Measurements from ENCODE around the gene RECK.
"Not testable (repeated sequence)": the region's sequence is repeated elsewhere in the genome, so short reads cannot be mapped to it uniquely, and the experiment has no call there.

Gene RECK

DNA sequence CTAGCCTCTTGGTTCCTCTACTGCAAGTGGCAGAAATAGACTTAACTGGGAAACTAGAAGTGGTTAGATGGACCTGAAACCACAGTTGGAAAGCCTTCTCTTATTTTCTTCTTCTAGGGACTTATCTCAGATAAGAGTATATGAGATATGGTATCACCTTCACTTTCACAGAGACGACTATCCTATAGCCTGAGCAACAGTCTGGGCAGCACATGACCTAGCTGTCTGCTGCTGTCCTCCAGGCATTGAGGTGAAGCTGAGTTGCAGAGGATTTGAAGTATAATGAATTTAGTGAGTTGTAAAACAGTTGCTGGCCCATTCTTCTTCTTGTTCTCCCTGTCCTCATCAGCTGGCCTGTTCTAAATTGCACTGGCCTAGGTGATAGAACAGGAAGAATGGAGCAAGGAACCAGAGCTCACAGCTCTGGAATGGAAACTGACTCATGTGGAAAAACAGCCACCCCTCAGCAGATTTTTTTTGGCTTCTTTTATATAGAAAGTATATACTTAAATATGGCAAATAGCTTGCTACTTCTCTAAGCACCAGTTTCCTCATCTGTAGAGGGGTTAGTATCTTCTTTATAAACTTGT lies 27.8 kb downstream of the RECK start:
- DNase-seq (ENCODE audit: low read depth, low spot score): no peak

DNA sequence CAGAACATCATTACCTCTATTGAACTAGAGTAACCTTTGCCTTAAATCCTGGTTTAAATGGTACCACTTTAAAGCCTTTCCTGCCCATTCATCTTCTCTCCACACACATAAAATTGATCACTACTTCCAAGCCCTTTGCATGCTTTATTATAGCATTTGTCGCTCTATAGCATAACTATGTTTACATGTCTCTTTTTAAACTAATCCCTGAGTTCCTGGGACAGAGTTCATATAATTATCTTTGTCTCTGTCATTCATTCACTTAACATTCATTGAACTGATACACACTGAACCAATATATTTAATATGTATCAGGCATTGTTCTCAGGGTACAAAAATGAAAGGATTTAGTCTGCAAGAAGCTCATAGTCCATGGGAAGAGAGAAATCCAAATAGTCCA lies 37.3 kb downstream of the RECK start:
- no peak for DNase-seq (ENCODE audit: low read depth, low spot score)

DNA sequence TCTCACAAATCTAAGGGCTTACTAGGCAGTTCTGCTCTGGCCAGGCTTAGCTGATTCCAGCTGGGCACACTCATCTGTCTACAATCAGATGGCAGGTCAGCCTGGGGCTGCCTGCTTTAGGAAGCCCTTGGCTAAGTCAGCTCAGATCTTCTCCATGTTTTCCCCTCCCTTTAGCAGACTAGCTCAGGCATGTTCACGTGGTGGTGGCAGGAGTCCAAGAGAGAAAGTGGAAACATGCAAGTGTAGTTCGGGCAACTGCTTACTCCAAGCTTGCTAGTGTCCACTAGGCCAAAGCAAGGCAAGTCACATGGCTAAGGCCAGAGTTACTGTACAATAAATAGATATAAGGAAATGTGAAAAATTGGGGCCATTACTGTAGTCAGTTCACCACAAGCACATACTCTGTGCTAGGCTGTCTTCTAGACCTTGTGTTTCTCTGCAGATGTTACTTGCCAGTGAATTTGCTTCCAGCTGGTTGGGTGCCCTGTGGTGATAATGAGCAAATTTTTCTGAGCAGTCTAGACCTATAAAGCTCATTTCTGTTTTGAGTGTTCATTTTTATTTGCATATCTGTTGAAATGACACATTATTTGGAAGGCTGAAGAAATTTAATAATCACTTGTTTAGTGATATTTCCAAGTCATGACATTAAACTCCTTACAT lies 38.3 kb downstream of the RECK start:
- DNase-seq (ENCODE audit: low read depth, low spot score): no peak

DNA sequence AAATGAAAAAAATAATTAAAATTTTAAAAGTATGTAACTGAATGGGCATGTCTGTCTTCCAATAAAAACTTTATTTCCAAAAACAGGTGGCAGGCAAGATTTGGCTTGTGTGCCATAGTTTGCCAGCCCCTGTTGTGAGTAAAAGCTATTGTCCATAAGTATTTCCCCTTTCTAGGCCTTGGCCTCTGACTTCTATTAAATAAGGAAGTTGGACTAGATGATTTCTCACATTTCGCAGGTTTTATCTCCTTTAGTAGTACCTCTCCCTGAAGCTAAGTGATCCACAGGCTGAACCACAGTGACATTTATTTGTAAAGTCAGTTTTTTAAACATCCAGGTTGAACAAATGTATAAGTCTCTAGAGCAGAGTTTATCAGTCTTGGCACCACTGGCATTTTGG lies 41.3 kb downstream of the RECK start:
- no peak for DNase-seq (ENCODE audit: low read depth, low spot score)

DNA sequence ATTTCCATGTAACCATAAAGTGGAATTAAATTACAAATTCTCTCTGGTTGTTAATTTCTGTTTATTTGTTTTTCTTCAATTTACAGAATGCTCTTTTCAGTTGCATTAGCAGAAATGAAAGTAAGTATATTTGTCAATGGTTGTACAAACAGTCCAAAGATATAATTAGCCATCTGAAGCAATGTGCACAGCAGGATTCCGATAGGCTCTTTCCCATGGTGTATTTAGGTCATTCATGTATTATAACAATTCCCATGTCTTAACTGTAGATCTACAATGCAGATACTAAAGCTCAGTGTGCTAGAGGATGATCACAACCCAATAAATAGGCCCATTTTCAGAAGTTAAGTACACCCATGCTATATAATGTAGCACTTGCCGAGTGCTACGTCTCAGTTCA lies 43.8 kb downstream of the RECK start:
- DNase-seq (ENCODE audit: low read depth, low spot score): no peak

DNA sequence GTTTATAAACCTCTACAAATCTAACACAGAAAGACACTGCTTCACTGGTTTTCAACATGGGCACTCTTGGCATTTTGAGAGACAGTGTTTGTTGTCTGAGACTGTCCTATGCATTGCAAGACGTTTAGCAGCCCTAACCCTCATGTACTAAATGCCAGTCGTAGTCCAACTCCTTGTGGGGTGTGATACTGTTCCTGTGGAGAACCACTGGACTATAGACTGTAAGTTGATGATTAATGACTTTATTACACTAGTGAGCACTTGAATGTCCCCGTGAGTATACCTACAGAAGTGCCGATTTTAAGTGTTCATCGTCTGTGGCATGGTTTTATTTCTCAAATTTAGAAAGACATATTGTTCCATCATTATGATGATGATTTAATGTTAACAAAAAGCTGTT lies 46.2 kb downstream of the RECK start:
- no peak for DNase-seq (ENCODE audit: low read depth, low spot score)

DNA sequence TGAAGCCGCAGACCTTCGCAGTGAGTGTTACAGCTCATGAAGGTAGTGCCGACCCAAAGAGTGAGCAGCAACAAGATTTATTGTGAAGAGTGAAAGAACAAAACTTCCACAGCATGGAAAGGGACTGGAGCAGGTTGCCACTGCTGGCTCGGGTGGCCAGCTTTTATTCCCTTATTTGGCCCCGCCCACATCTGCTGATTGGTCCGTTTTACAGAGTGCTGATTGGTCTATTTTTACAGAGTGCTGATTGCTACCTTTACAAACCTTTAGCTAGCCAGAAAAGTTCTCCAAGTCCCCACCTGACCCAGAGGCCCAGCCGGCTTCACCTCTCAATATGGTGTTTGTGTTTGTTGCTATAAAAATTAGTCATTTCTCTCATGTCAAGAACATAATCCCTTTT lies 49.7 kb downstream of the RECK start:
- no peak for DNase-seq (ENCODE audit: low read depth, low spot score)

DNA sequence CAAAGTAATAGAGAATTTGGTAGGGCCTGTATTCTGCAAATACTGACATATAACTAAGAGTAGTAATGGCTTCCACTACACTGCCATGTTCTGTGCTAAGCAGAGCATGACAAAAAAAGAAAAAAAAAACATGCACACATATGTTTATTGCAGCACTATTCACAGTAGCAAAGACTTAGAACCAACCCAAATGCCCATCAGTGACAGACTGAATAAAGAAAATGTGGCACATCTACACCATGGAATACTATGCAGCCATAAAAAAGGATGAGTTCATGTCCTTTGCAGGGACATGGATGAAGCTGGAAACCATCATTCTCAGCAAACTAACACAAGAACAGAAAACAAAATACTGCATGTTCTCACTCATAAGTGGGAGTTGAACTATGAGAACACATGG lies 50.3 kb downstream of the RECK start:
- DNase-seq (ENCODE audit: low read depth, low spot score): not testable (repeated sequence)

DNA sequence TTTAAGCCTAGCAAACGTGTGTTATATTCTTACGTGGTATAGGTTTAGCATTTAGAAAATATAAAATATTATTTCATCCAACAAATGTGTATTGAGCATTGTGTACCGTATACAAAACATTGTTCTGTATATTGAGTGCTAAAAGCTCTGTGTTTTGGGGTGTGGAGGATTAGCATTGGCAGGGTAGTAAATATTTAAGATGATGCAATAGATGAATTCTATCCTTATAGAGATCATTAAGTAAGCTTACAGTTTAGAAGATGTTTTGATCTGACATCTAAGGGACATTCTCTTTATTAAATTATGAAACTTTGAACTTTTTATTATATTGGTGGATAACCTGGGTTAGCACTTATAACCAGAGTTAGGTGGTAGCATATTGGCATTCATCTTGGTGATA lies 51.3 kb downstream of the RECK start:
- no peak for DNase-seq (ENCODE audit: low read depth, low spot score)

DNA sequence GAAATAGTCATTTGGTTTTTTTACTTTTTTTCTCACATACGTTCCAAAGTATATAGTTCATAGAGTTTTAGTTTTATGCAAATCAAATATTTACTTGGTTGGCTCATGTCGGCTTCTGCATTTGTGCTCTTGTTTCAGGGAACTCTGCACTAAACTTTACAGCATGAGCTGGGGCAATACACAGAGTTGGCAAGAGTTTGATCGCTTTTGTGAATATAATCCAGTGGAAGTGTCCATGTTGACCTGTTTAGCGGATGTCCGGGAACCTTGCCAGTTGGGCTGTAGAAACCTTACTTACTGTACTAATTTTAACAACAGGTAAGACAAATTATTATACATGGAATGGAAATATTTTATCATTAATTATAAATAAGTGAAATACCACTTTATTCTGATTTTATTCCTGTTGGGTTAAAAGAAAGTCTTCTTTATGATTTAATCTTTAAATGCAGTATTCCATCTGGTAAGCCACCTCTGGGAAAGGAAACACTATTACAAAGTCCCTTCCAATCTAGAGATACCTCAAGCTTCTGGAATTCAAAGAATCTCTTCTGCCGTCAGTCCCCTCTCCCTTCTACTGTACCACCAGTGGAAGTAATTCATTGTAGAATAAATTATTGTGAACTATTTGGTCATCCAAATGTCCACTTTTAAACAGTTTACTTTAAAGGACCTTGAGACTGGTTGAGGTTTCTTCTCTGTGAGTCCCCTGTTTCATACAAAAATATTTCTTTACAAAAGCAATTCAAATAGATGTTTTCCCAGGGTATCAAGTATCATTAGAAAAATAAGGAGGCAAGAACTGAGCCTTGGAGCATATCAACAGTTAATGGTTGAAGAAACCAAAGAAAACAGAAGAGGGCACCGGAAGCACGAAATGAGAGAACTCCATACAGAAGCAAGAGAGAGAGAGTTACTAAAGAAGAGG lies 54.6 kb downstream of the RECK start:
- no peak for DNase-seq (ENCODE audit: low read depth, low spot score)

DNA sequence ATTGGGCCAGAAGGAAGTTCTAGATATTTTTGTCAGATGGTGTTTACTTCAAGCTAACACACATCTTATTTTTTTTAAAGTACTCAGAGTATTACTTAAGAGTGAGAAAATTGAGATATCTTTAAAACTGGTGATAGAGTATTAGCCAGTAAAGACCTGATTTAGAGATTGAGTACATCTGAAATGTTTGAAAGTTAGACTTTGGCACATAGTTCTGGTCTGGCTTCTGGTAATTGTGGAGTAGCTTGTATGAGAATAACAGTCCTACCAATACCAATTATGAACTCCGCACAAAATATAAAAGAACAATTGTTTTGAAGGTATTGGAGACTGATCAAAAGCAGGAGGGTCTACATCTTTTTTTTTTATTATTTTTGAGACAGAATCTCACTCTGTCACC lies 55.3 kb downstream of the RECK start:
- no peak for DNase-seq (ENCODE audit: low read depth, low spot score)

DNA sequence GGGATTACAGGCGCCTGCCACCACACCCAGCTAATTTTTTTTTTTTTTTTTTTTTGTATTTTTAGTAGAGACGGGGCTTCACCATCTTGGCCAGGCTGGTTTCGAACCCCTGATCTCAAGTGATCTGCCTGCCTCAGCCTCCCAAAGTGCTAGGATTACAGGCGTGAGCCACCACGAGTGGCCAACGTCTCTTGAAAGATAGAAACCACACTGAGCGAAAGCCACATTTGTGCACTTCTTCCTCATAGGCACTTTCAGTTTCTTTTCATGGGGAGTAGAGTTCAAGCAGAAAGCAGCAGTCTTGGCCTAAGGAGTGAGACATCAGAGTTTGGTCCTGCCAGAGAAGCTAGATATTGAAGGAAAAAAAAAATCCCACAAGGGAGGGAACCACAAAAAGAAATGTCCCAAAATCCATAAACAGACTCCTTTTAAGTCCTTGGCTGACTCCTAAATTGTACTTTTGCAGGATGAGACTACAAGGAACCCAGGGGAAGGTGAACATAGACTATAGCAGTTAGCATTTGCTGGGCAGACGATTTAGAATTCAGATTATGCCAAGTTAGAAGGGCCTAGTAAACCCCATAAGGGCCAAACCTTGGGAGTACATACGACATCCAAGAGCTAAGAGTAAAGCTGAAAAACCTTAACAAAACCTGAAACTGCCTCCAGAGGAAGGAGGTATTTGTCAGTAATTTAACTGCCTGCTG lies 55.9 kb downstream of the RECK start:
- DNase-seq (ENCODE audit: low read depth, low spot score): no peak

DNA sequence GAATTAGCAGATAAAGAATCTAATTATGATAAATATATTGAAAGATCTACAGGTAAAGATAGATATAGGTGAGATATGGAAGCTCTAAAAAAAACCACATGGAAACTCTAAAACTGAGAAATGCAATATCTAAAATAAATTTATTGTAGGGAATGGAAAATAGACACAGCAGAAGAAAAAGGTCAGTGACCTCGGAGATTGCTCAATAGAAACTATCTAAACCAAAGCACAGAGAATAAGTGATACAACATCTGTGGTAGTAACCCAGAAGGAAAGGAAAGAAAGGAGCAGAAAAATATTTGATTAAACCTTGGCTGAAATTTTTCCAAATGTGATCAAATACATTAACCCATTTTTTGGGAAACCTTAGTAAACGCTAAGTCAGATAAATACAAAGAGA lies 56.7 kb downstream of the RECK start:
- no peak for DNase-seq (ENCODE audit: low read depth, low spot score)

DNA sequence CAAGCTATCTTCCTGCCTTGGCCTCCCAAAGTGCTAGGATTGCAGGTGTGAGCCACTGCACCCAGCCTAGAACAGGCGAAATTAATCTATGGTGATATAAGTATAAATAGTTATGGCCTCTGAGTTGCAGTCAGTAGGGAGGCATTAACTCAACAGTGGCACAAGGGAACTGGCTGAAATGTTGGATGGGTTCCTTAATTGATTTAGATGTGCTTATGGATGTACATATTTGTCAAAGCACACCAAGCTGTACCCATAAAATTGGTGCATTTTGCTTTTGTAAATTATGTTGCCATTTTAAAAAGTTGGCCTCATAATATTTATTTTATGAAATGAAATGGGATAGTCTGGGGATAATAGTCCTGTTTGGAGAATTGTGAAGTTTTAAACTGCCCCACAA lies 63.0 kb downstream of the RECK start:
- no peak for DNase-seq (ENCODE audit: low read depth, low spot score)

DNA sequence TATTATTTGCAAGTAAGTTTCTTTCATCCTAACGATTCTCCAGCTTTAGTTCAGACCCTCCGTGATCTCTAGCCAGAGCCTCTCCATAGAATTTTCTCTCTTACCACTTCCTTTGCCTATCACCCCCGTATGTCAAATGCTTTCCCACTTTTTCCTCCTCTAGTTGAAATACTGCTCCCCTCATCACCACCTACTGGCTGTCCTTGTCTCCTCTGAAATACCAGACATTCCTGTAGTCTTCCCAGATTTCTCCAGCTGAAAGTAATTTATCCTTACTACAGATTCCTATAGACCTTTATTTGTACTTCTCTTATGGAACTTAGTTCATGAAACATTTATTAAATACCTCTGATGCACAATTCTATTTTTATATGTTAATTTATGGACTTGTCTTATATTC lies 63.8 kb downstream of the RECK start:
- no peak for DNase-seq (ENCODE audit: low read depth, low spot score)

DNA sequence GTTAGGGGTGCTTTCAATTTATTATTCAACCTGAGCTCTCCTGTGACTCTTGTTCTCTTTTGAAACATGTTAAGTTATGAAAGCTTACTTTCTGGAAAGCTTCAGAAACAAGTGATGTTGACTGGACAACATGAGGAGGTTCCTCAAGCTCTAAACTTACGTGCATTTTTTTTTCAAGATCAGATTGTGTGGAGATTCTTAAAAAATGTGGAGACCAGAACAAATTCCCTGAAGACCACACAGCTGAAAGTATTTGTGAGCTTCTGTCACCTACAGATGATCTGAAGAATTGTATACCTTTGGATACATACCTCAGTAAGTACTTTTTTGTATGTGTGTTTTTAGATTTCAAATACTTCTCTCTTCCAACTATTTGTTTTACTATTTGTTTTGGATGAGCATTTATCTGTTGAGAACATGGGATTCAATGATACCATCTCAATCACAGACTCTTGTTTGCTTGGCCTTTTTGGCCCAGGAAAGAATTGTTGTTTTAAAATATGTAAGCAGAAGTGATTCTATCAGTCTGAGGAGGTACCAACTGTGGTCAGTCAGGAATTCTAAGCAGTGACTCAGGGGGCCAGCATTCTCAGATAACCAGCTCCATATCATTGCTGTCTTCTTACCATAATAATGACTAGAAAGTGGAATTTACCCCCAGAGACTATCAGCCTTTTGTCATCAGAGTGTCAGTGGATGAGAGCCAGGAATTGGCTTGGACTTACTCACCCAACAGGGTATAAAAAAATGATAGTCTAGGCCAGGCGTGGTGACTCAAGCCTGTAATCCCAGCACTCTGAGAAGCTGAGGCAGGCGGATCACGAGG lies 65.4 kb downstream of the RECK start:
- peak; percentile 65 for DNase-seq (ENCODE audit: low read depth, low spot score)

DNA sequence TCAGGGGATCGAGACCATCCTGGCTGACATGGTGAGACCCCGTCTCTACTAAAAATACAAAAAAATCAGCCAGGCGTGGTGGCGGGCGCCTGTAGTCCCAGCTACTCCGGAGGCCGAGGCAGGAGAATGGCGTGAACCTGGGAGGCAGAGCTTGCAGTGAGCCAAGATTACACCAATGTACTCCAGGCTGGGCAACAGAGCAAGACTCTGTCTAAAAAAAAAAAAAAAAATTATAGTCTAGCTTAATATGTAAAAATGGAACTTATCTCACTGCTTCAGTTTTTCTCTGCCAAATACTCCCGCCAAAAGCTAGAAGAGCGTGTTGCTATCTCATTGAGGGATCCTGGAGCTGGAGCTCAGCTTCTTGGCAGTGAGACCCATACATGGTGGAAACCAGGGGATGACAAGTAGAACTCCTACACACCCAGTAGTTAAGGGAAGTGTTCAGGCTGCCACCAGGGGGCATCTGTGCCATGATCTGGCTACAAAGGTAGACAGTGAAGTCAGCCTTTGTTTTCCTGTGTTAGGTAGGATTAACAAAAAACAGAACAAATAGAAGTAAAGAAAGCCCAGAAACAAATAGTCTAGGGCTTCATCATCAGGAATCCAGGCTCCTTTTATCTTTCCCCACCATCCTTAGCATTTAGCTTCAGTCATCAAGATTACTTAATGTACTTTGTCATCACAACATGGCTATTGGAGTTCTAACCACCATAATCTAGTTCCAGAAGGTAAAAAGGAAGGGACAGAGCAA lies 66.2 kb downstream of the RECK start:
- peak; percentile 79 for DNase-seq (ENCODE audit: low read depth, low spot score)

DNA sequence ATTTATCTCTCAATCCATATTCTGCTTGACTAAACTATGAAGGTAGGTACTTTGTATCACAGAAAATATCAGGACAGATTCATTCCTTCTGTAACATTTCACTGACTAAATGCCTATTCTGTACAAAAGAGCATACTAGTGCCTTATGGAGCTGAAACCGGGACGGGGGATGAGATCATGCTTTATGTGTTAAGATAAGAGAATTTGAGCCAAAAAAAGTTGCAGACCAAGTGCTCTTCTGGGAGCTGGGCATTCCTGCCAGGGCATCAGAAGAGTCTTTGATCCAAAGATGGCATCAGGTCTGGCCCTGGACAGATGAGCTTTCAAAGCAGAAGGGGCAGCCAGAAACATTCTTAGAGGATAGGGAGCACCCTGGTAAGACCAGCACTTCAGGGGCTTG lies 72.4 kb downstream of the RECK start:
- DNase-seq (ENCODE audit: low read depth, low spot score): no peak

DNA sequence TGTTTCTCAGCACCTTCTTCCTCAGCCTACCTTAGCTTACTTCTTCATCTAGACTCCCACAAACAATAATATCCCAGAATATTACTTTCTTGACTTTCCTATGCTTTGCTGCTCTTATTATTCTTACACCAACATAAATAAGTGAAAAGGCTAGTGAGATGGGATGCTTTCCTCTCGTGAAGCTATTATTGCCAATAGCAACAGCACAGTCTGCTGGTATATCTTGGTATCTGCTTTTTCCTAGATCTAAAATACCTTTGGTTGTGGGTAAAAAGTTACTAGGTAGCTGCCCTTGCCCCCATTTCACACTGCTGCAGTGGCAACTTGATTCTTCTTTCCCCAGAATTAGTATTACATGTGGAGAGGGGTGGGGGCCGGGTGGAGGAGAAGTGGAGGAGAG lies 73.7 kb downstream of the RECK start:
- no peak for DNase-seq (ENCODE audit: low read depth, low spot score)

DNA sequence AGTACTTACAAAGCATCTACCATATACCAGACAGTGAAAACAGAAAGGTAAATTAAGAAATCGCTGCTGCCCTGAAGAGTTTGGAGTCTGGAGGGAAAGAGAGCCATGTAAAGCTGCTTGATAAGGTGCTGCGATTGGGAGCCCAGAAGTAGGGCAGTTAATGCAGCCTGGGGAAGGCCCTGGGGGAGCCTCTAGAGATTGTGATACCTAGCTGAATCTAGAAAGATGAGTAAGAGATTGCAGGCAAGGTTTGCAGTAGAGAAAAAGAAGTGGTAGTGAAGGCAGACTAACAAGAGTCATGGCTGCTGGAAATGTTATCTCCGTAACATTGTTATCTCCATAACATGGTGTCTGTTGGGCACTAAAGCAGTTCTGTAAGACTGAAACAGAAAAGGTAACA lies 75.8 kb downstream of the RECK start:
- DNase-seq (ENCODE audit: low read depth, low spot score): no peak

DNA sequence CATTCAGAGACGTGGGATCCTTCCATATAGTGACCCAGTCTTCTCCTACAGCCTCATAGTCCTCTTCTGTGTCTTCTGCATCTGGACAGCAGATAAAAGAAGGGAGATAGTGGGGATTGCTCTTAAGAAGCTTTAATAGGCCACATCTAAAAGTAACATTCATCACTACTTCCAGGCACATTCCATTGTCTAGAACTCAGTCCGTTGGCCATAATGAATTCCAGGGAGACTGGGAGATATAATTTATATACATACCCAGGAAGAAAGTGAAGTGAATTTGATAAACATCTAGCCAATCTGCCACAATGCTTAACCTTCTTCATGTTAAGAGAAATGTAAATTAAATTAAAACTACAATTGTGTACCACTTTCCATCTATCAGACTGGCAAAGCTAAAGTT lies 77.3 kb downstream of the RECK start:
- no peak for DNase-seq (ENCODE audit: low read depth, low spot score)

Data from ELF-1 (cell line).